H1 (cell line): ENCODE measurements around the gene C1orf56.

Source experiments
- CTCF ChIP-seq, 3 experiments: IDR thresholded peaks; 1 replicate in 2 of 3; 2 replicates in 1 of 3; pipeline versions ENCODE4 v1.5.1 to v1.6.1; 2011; ENCODE audit warnings: low read length in 3 of 3, mild to moderate bottlenecking in 3 of 3, inconsistent platforms in 2 of 3, low read depth in 1 of 3, moderate library complexity in 1 of 3; ENCODE audit not compliant: insufficient read depth in 1 of 3; ENCODE audit errors: control extremely low read depth in 1 of 3
- EP300 ChIP-seq, 2 experiments: IDR thresholded peaks; 1 replicate in 1 of 2; 2 replicates in 1 of 2; pipeline ENCODE4 v1.6.1; 2011 to 2012; ENCODE audit warnings: low read depth in 2 of 2, low read length in 2 of 2, mild to moderate bottlenecking in 2 of 2, borderline replicate concordance in 1 of 2, inconsistent platforms in 1 of 2, moderate library complexity in 1 of 2

DNA sequence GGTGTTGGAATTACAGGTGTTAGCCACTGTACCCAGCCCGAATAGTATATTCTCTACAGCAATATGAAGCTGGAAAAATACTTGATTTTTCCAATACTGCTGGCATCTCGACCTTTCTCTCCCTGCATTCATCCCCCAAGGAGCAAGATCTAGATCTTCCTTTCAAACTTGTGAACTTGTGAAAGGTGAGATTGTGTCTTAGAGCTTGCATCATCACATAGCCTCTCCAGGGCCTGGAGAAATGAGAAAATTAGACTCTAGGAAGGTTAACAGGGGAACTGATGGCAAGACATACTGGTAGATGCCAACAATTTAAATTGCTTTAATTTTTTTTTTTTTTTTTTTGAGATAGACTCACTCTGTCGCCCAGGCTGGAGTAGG is 37.2 kb upstream of the C1orf56 start:
- TF ChIP-seq CTCF (IDR thresholded peaks at IDR 0.05; ENCODE audit: control extremely low read depth in 1 of 3, insufficient read depth in 1 of 3, low read depth in 1 of 3, low read length in 3 of 3) (no peak), EP300 (IDR thresholded peaks at IDR 0.05; ENCODE audit: borderline replicate concordance in 1 of 2, low read depth in 2 of 2, low read length in 2 of 2) (no peak)
